ENCODE data around the gene PDGFB. TPM values are rescaled to one million over a fixed set of nuclear protein-coding genes. Genes with fewer than 3 reads are reported as not detected.

Gene PDGFB
- total RNA-seq, 3 donors from 2014 or later (not counting 1 experiment from before 2014, with no cell fraction given) = 0.28 to 1.2 (median 0.31) TPM

- Histone ChIP-seq H3K4me3 (ENCODE audit: low read length) (no peak overlapping the region), H3K9me3 (ENCODE audit: control insufficient read depth, insufficient read depth, low read length) (peaks cover 2% of the 10 kb centered on the region), H3K27ac (ENCODE audit: low read length) (no peak overlapping the region), H3K27me3 (ENCODE audit: control insufficient read depth, insufficient read depth, low read length) (no peaks in the 10 kb centered on the region), H3K36me3 (ENCODE audit: control insufficient read depth, insufficient read depth, low read length) (no peaks in the 10 kb centered on the region), H3K4me1 (ENCODE audit: control insufficient read depth, insufficient read depth, low read length) (no peaks in the 10 kb centered on the region)
- TF ChIP-seq CTCF (IDR thresholded peaks at IDR 0.05) = no peak
- ATAC-seq (no peak), DNase-seq (no peak)
- Mint-ChIP-seq H3K27me3 (ENCODE audit: low read depth in 2 of 2) (peaks cover 0 to 3% of the 10 kb centered on the region in 2 donors), H3K4me3 (no peak overlapping the region), H3K27ac (no peak overlapping the region), H3K36me3 (no peaks in the 10 kb centered on the region), H3K4me1 (no peaks in the 10 kb centered on the region), H3K9me3 (no peaks in the 10 kb centered on the region)
- 69% methylated on average over 11 of the region's 11 CpGs for WGBS (ENCODE audit: insufficient coverage)
- intact Hi-C loops (cut with micrococcal nuclease) = no loop called here
Observed at GRCh38 chr22:39269095-39269790, 24.5 kb upstream of the PDGFB start.

DNA sequence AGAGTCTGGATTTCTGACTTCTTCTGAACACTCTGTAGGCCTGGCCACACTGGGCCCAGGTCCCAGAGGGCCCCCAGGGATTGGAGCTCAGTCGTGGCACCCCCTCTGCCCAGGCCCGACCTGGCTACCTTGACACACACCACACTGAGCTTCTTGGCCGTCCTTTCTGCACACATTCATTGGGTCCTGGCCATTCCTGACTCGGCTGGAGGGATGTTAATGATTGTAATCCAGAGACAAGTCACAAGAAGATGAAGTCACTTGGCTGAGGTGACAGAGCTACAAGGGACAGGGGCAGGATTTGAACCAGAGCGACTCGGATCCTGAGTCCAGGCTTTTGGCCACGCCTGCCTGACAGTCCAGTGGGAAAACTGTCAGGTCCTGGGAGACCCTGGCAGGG is 23.9 kb upstream of the PDGFB start:
- intact Hi-C loops (cut with micrococcal nuclease) = no loop called here
- H3K27ac Mint-ChIP-seq = no peak overlapping the region
- no peak for ATAC-seq
- no peak for DNase-seq
- no peaks in the 10 kb centered on the region for H3K36me3 Mint-ChIP-seq
- H3K9me3 Mint-ChIP-seq = no peaks in the 10 kb centered on the region
- Histone ChIP-seq H3K4me1 (ENCODE audit: control insufficient read depth, insufficient read depth, low read length) (no peaks in the 10 kb centered on the region), H3K27ac (ENCODE audit: low read length) (no peak overlapping the region), H3K9me3 (ENCODE audit: control insufficient read depth, insufficient read depth, low read length) (peaks cover 2% of the 10 kb centered on the region), H3K36me3 (ENCODE audit: control insufficient read depth, insufficient read depth, low read length) (no peaks in the 10 kb centered on the region), H3K4me3 (ENCODE audit: low read length) (no peak overlapping the region), H3K27me3 (ENCODE audit: control insufficient read depth, insufficient read depth, low read length) (no peaks in the 10 kb centered on the region)
- 78% methylated on average over 7 of the region's 7 CpGs for WGBS (ENCODE audit: insufficient coverage)
- peaks cover 6 to 8% of the 10 kb centered on the region in 2 donors for H3K27me3 Mint-ChIP-seq (ENCODE audit: low read depth in 2 of 2)
- H3K4me1 Mint-ChIP-seq = no peaks in the 10 kb centered on the region
- TF ChIP-seq CTCF (IDR thresholded peaks at IDR 0.05) = no peak
- no peak overlapping the region for H3K4me3 Mint-ChIP-seq

- Mint-ChIP-seq H3K9me3 (no peaks in the 10 kb centered on the region), H3K36me3 (no peaks in the 10 kb centered on the region), H3K4me1 (no peaks in the 10 kb centered on the region), H3K27me3 (ENCODE audit: low read depth in 2 of 2) (peaks cover 7 to 8% of the 10 kb centered on the region in 2 donors), H3K4me3 (no peak overlapping the region), H3K27ac (no peak overlapping the region)
- DNase-seq (no peak), ATAC-seq (no peak)
- Histone ChIP-seq H3K4me1 (ENCODE audit: control insufficient read depth, insufficient read depth, low read length) (no peaks in the 10 kb centered on the region), H3K27ac (ENCODE audit: low read length) (no peak overlapping the region), H3K9me3 (ENCODE audit: control insufficient read depth, insufficient read depth, low read length) (peaks cover 2% of the 10 kb centered on the region), H3K27me3 (ENCODE audit: control insufficient read depth, insufficient read depth, low read length) (no peaks in the 10 kb centered on the region), H3K36me3 (ENCODE audit: control insufficient read depth, insufficient read depth, low read length) (no peaks in the 10 kb centered on the region), H3K4me3 (ENCODE audit: low read length) (no peak overlapping the region)
- 94% methylated on average over 8 of the region's 8 CpGs for WGBS (ENCODE audit: insufficient coverage)
- intact Hi-C loops (cut with micrococcal nuclease) = no loop called here
- TF ChIP-seq CTCF (IDR thresholded peaks at IDR 0.05) = no peak
Observed at GRCh38 chr22:39267974-39268373, 23.2 kb upstream of the PDGFB start.
